Activated naive CD8-positive, alpha-beta T cell treated with anti-CD3 and anti-CD28 coated beads for 36 hours (primary cell): ENCODE measurements around the gene LVRN. TPM values are rescaled to one million over a fixed set of nuclear protein-coding genes. Genes with fewer than 3 reads are reported as not detected.

Source experiments
- DNase-seq: peaks from one replicate; pipeline ENCODE4 v3.0.0; 2021
- H3K27ac Mint-ChIP-seq: one replicate; pipeline ENCODE4 v1.8.0; 2022; ENCODE audit warnings: mild to moderate bottlenecking, moderate library complexity, mixed read lengths
- H3K27me3 Mint-ChIP-seq: one replicate; pipeline ENCODE4 v1.8.0; 2022; ENCODE audit warnings: mild to moderate bottlenecking, mixed read lengths
- H3K36me3 Mint-ChIP-seq: one replicate; pipeline ENCODE4 v1.8.0; 2021; ENCODE audit warnings: mild to moderate bottlenecking, mixed read lengths
- H3K4me1 Mint-ChIP-seq: one replicate; pipeline ENCODE4 v1.8.0; 2021; ENCODE audit warnings: mixed read lengths
- H3K4me3 Mint-ChIP-seq: one replicate; pipeline ENCODE4 v1.8.0; 2022; ENCODE audit warnings: mild to moderate bottlenecking, moderate library complexity, mixed read lengths
- H3K9me3 Mint-ChIP-seq: one replicate; pipeline ENCODE4 v1.8.0; 2022; ENCODE audit warnings: mixed read lengths
- total RNA-seq, 2 experiments: library from RNA; stranded (reverse); gene quantifications; one replicate each; pipeline ENCODE4 v1.2.3, GENCODE V29; 2021

LVRN gene
- total RNA-seq, 2 experiments from 2014 or later, result not detected

- peaks cover 52% of the 10 kb centered on the region for H3K27me3 Mint-ChIP-seq
- DNase-seq, result no peak
- no peaks in the 10 kb centered on the region for H3K36me3 Mint-ChIP-seq
- H3K27ac Mint-ChIP-seq, result no peak overlapping the region
- H3K4me3 Mint-ChIP-seq, result no peak overlapping the region
- H3K9me3 Mint-ChIP-seq, result peaks cover 1% of the 10 kb centered on the region
- H3K4me1 Mint-ChIP-seq, result peaks cover 4% of the 10 kb centered on the region
Observed at GRCh38 chr5:115979201-115980041, 17.1 kb downstream of the LVRN start.

- Mint-ChIP-seq H3K36me3 (no peaks in the 10 kb centered on the region), H3K27ac (no peak overlapping the region), H3K9me3 (no peaks in the 10 kb centered on the region)
Observed at GRCh38 chr5:115983519-115983918, 21.2 kb downstream of the LVRN start.

GRCh38 chr5:115985802-115986757 is 23.8 kb downstream of the LVRN start:
- DNase-seq, result no peak
- Mint-ChIP-seq H3K27ac (no peak overlapping the region), H3K9me3 (no peaks in the 10 kb centered on the region), H3K4me1 (no peaks in the 10 kb centered on the region), H3K27me3 (peaks cover 6% of the 10 kb centered on the region), H3K36me3 (no peaks in the 10 kb centered on the region), H3K4me3 (no peak overlapping the region)

More at GRCh38 chr5:115983519-115983918, 21.2 kb downstream of the LVRN start:
- DNase-seq, result no peak
- H3K4me3 Mint-ChIP-seq, result no peak overlapping the region
- peaks cover 1% of the 10 kb centered on the region for H3K4me1 Mint-ChIP-seq
- H3K27me3 Mint-ChIP-seq, result peaks cover 17% of the 10 kb centered on the region

GRCh38 chr5:115988002-115988401 is 25.7 kb downstream of the LVRN start:
- DNase-seq, result no peak
- H3K4me3 Mint-ChIP-seq, result no peak overlapping the region
- H3K36me3 Mint-ChIP-seq, result no peaks in the 10 kb centered on the region
- no peak overlapping the region for H3K27ac Mint-ChIP-seq
- H3K27me3 Mint-ChIP-seq, result peaks cover 20% of the 10 kb centered on the region
- no peaks in the 10 kb centered on the region for H3K9me3 Mint-ChIP-seq
- no peaks in the 10 kb centered on the region for H3K4me1 Mint-ChIP-seq

- no peaks in the 10 kb centered on the region for H3K36me3 Mint-ChIP-seq
- no peaks in the 10 kb centered on the region for H3K9me3 Mint-ChIP-seq
- peaks cover 38% of the 10 kb centered on the region for H3K27me3 Mint-ChIP-seq
- H3K4me1 Mint-ChIP-seq, result no peaks in the 10 kb centered on the region
- H3K4me3 Mint-ChIP-seq, result no peak overlapping the region
- no peak overlapping the region for H3K27ac Mint-ChIP-seq
- DNase-seq, result no peak
Observed at GRCh38 chr5:115992848-115993350, 30.6 kb downstream of the LVRN start.

DNA sequence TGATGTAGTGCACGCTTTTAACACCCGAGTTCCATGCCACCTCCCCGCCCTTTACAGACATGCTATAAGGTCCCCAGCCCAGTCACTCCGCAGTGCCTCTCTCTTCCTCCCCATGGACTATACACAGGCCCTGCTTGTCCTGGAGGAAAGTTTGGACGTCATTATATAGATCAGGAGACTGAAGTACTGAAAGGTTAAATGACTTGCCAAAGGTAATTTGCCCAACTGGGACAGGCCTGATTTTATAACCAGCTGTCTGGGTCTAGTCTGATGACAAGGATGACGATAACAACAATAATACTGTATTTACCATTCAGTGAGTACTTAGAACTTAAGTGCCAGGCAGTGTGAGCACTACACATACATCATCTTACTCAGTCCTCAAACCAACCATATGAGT is 33.1 kb downstream of the LVRN start:
- peaks cover 35% of the 10 kb centered on the region for H3K27me3 Mint-ChIP-seq
- DNase-seq, result no peak
- H3K4me1 Mint-ChIP-seq, result no peaks in the 10 kb centered on the region
- no peak overlapping the region for H3K4me3 Mint-ChIP-seq
- H3K36me3 Mint-ChIP-seq, result no peaks in the 10 kb centered on the region
- no peak overlapping the region for H3K27ac Mint-ChIP-seq
- no peaks in the 10 kb centered on the region for H3K9me3 Mint-ChIP-seq

- no peak overlapping the region for H3K4me3 Mint-ChIP-seq
- H3K4me1 Mint-ChIP-seq, result no peaks in the 10 kb centered on the region
- no peak overlapping the region for H3K27ac Mint-ChIP-seq
- H3K36me3 Mint-ChIP-seq, result no peaks in the 10 kb centered on the region
- H3K9me3 Mint-ChIP-seq, result no peaks in the 10 kb centered on the region
- H3K27me3 Mint-ChIP-seq, result peaks cover 6% of the 10 kb centered on the region
- DNase-seq, result no peak
Observed at GRCh38 chr5:116002116-116002906, 40.0 kb downstream of the LVRN start.

DNA sequence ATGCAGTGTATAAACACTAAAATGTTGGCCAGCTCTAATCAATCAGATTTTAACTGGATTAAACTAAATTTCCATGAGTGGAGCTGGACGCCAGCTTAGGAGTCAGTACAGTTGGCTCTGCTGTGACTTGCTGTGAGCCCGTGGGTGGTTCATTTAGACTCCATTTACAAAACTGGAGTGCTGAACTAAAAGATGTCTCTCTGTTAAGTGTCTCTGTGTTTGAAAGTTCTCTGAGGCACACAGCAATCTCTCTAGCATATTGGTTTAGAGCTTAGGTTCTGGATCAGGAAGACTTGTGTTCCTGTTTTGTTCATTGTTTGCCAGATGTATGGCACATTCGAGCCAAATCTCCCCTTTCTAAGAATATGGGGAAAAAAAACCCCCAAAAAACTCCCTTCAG is 42.0 kb downstream of the LVRN start:
- Mint-ChIP-seq H3K27ac (no peak overlapping the region), H3K4me1 (no peaks in the 10 kb centered on the region), H3K36me3 (no peaks in the 10 kb centered on the region), H3K9me3 (no peaks in the 10 kb centered on the region), H3K27me3 (no peaks in the 10 kb centered on the region), H3K4me3 (no peak overlapping the region)
- no peak for DNase-seq

GRCh38 chr5:116009806-116010205 is 47.5 kb downstream of the LVRN start:
- Mint-ChIP-seq H3K36me3 (no peaks in the 10 kb centered on the region), H3K27ac (no peak overlapping the region), H3K4me3 (no peak overlapping the region), H3K27me3 (no peaks in the 10 kb centered on the region), H3K9me3 (no peaks in the 10 kb centered on the region), H3K4me1 (no peaks in the 10 kb centered on the region)
- DNase-seq, result no peak

- H3K4me1 Mint-ChIP-seq, result no peaks in the 10 kb centered on the region
- no peak overlapping the region for H3K4me3 Mint-ChIP-seq
Observed at GRCh38 chr5:116011046-116011445, 48.8 kb downstream of the LVRN start.

GRCh38 chr5:116013207-116013785 is 51.0 kb downstream of the LVRN start:
- H3K4me3 Mint-ChIP-seq, result no peak overlapping the region
- H3K36me3 Mint-ChIP-seq, result no peaks in the 10 kb centered on the region
- H3K27me3 Mint-ChIP-seq, result no peaks in the 10 kb centered on the region
- no peaks in the 10 kb centered on the region for H3K9me3 Mint-ChIP-seq
- no peaks in the 10 kb centered on the region for H3K4me1 Mint-ChIP-seq
- DNase-seq, result no peak
- H3K27ac Mint-ChIP-seq, result no peak overlapping the region

More at GRCh38 chr5:116011046-116011445, 48.8 kb downstream of the LVRN start:
- Mint-ChIP-seq H3K27ac (no peak overlapping the region), H3K36me3 (no peaks in the 10 kb centered on the region), H3K27me3 (no peaks in the 10 kb centered on the region), H3K9me3 (no peaks in the 10 kb centered on the region)
- no peak for DNase-seq

DNA sequence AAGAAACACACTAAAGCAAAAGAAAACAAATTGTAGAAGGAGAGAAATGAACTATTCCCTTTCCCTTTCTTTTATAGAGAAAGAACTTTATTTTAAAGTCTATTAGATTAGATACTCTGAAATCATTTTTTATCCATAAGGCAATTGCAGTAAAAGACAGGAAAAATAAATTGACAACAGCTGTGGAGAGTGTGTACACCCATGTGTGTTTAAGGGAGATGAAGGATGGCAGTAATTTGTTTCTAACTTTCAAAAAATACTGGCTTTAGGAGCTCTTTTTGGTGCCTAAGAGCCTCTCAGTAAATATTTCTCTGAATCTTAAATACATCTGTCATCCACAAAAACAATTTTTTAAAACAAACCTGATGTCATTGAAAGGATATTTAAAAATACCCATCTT is 51.7 kb downstream of the LVRN start:
- no peaks in the 10 kb centered on the region for H3K9me3 Mint-ChIP-seq
- H3K4me1 Mint-ChIP-seq, result no peaks in the 10 kb centered on the region
- no peak overlapping the region for H3K4me3 Mint-ChIP-seq
- no peaks in the 10 kb centered on the region for H3K36me3 Mint-ChIP-seq
- no peak for DNase-seq
- H3K27me3 Mint-ChIP-seq, result no peaks in the 10 kb centered on the region
- no peak overlapping the region for H3K27ac Mint-ChIP-seq

DNA sequence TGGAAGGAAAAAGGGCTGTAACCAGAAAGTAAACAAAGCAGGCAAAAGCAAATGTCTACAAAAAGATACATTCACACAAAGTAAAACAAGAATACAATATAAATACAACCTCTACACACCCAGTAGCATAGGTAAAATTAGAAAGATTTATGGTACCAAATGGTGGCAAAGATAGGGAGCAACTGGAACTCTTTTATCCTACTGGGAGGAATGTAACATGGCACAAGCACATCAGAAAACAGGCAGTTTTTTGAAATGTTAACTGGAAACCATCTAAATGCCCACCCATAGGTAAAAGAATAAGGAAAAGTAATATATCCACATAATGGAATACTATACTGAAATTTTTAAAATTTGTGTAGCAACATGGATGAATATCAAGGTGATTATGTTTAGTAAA is 61.3 kb downstream of the LVRN start:
- DNase-seq, result no peak
- Mint-ChIP-seq H3K4me3 (no peak overlapping the region), H3K9me3 (no peaks in the 10 kb centered on the region), H3K36me3 (no peaks in the 10 kb centered on the region), H3K4me1 (no peaks in the 10 kb centered on the region), H3K27ac (no peak overlapping the region), H3K27me3 (peaks cover 12% of the 10 kb centered on the region)

DNA sequence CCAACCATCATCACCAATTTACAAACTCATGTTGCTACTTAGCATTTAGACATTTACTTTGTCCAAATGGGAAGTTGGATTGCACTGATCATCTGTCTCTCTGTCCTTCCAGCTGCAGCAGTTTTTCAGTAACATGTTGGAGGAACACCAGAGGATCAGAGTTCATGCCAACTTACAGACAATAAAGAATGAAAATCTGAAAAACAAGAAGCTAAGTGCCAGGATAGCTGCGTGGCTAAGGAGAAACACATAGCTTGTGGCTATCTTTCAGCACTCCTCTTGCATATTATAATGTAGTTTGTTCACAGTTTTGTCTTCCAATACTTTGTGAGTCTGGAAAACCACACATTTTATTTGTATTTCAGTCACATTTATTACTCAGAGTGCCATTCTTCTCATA is 63.6 kb downstream of the LVRN start:
- no peaks in the 10 kb centered on the region for H3K36me3 Mint-ChIP-seq
- no peaks in the 10 kb centered on the region for H3K4me1 Mint-ChIP-seq
- DNase-seq, result no peak
- H3K4me3 Mint-ChIP-seq, result no peak overlapping the region
- no peaks in the 10 kb centered on the region for H3K9me3 Mint-ChIP-seq
- H3K27me3 Mint-ChIP-seq, result peaks cover 21% of the 10 kb centered on the region
- H3K27ac Mint-ChIP-seq, result no peak overlapping the region
